Measurements from ENCODE around the gene AP1AR.

The AP1AR gene

GRCh38 chr4:112318239-112319142 lies 86.9 kb downstream of the AP1AR start:
- no peak for DNase-seq

Measured in kidney glomerular epithelial cell (primary cell).